ENCODE data around the gene MTA3. TPM values are rescaled to one million over a fixed set of nuclear protein-coding genes. Genes with fewer than 3 reads are reported as not detected.

MTA3 gene
- total and polyA plus RNA-seq, 2 donors (not counting 3 experiments of a cell fraction or from before 2014, with no cell fraction given): 36.3 to 53.3 TPM

DNA sequence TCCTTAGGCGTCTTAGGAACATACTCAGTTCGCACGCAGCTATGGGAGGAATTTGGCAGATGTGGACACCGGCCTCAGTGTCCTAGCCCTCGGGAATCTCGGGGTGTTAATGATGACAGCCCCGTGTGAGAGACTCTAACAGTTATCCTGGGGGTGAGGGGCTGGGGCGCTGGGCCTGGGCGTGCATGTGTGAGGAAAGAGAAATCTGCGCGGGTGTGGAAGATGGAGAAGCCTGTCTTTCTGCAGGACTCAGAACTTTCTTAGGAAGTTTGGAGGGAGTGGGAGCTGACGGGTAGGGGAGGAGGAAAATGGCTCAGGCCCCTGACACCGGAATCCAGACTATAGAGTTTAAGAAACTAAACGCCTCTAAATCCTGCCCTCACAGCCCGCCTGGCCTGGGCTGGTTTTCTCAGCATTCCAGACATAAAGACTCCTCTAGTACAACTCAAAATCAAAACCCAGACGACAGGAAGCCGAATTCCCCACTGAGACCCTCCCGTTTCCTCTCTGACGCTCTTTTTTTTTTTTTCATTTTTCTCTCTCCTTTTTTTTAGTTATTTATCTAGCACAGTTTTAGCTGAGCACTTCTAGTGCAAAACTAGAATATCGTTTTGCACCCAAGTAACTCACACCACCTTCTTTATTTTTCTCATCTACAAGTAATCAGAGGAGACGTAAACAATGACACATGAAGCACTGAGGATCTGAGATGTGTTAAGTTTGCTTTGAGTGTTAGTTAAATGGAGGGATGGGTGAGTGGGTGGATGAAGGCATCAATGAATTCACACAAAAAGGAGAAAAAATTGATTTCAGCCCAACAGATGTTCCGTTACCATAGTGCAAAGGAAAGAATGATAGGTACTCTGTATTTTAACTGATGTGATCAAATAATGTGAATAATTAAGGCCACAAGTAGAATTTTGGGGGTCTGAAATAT lies 225.2 kb downstream of the MTA3 start:
- Histone ChIP-seq H3K9ac (replicated peaks; ENCODE audit: extremely low read depth, insufficient read depth, low read length) (no peak overlapping the region), H3K9me3 (replicated peaks; ENCODE audit: control insufficient read depth, insufficient read depth, low read length) (no peaks in the 10 kb centered on the region), H2AFZ (ENCODE audit: low read depth, low read length) (peak overlapping the region; percentile 83), H3K36me3 (ENCODE audit: control insufficient read depth in 2 of 2, extremely low read depth in 1 of 2, insufficient read depth in 2 of 2, low read length in 2 of 2) (no peaks in the 10 kb centered on the region), H4K20me1 (replicated peaks; ENCODE audit: control insufficient read depth, extremely low read depth, insufficient read depth, low read length) (no peaks in the 10 kb centered on the region), H3K4me1 (ENCODE audit: control insufficient read depth, extremely low read depth, insufficient read depth, low read length) (peaks cover 4% of the 10 kb centered on the region), H3K27ac (ENCODE audit: insufficient read depth, low read depth, low read length) (no peak overlapping the region), H3K79me2 (ENCODE audit: control insufficient read depth, insufficient read depth, low read length) (no peaks in the 10 kb centered on the region), H3K4me2 (ENCODE audit: insufficient read depth, low read length) (peak overlapping the region; percentile 90), H3K27me3 (ENCODE audit: control insufficient read depth in 2 of 2, insufficient read depth in 2 of 2, low read length in 2 of 2) (peaks cover 11 to 12% of the 10 kb centered on the region in 2 experiments), H3K4me3 (replicated peaks in 1 of 3; ENCODE audit: insufficient read depth in 1 of 3, low read depth in 1 of 3, low read length in 3 of 3) (peak overlapping the region in 1 of 3 experiments; percentile 44), H3K9me1 (replicated peaks; ENCODE audit: control insufficient read depth, extremely low read depth, insufficient read depth, low read length) (no peaks in the 10 kb centered on the region)
- POLR2A ChIA-PET: interaction anchor here (0.7 kb wide), 1 partner anchor 15 kb away, joined by 3 read pairs; no protein-coding TSS in a partner anchor
- DNase-seq (ENCODE audit: low read depth, low spot score) (no peak), FAIRE-seq (no peak)
- intact Hi-C loops (cut with micrococcal nuclease) (loop anchor here (1.0 to 2.0 kb wide), 2 partner anchors 15 to 299 kb away; no protein-coding TSS in a partner anchor), dilution Hi-C loops (cut with MboI; ENCODE audit: extremely low pct_ligation_motif_present, low sequenced_read_pairs) (no loop called here)
- TF ChIP-seq FOS (IDR thresholded peaks at IDR 0.05; ENCODE audit: borderline replicate concordance, insufficient read depth, low read length) (no peak), EZH2 (IDR thresholded peaks at IDR 0.05; ENCODE audit: borderline replicate concordance, low read depth, low read length, severe bottlenecking) (peak; percentile 67)
- CTCF ChIA-PET: interaction anchor here (0.6 to 1.9 kb wide), 3 partner anchors 16 to 425 kb away, joined by 3 to 7 read pairs (median 6); no protein-coding TSS in a partner anchor
- no TSS peak for BruUV-seq (replicated peaks)

DNA sequence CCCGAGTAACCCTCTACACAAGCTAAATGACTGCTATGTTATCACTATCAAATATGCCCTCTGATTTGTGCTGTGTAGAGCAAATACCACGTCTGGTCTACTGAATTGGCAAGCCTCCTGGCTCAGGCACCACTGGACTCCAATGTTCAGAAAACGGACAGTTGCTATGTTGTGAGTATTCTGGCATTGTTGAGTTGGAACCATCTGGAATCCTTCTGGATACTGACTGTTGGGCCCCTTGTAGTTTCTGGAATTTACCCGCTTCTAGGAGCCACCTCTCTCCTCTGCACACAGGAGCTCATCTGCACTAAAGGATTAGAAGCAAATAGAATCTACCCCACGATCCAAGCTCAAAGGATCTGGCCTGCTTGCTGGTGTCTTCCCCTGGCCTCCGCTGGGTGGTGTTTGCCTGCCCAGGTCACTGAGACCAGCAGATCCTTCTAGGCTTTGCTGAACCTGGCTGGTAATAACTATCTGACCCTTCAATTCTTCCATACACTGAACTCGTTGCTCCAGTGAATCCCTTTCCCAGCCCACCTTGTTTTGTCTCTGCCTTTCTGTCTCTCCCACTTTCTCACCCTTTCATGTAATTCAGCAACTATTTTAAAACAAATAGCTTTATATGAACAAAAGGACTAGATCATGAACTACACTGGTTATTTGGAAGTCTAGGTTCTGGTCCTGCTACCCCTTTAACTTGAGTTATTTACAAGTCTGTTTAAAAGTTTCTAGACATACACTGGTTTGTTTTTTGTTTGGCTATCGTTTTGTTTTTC lies 226.0 kb downstream of the MTA3 start:
- Histone ChIP-seq H2AFZ (ENCODE audit: low read depth, low read length) (no peak overlapping the region), H3K79me2 (ENCODE audit: control insufficient read depth, insufficient read depth, low read length) (no peaks in the 10 kb centered on the region), H3K4me2 (ENCODE audit: insufficient read depth, low read length) (no peak overlapping the region), H3K36me3 (ENCODE audit: control insufficient read depth in 2 of 2, extremely low read depth in 1 of 2, insufficient read depth in 2 of 2, low read length in 2 of 2) (no peaks in the 10 kb centered on the region), H3K4me3 (replicated peaks in 1 of 3; ENCODE audit: insufficient read depth in 1 of 3, low read depth in 1 of 3, low read length in 3 of 3) (no peak overlapping the region), H3K27me3 (ENCODE audit: control insufficient read depth in 2 of 2, insufficient read depth in 2 of 2, low read length in 2 of 2) (peaks cover 11 to 12% of the 10 kb centered on the region in 2 experiments), H4K20me1 (replicated peaks; ENCODE audit: control insufficient read depth, extremely low read depth, insufficient read depth, low read length) (no peaks in the 10 kb centered on the region), H3K9ac (replicated peaks; ENCODE audit: extremely low read depth, insufficient read depth, low read length) (no peak overlapping the region), H3K27ac (ENCODE audit: insufficient read depth, low read depth, low read length) (no peak overlapping the region), H3K9me3 (replicated peaks; ENCODE audit: control insufficient read depth, insufficient read depth, low read length) (no peaks in the 10 kb centered on the region), H3K4me1 (ENCODE audit: control insufficient read depth, extremely low read depth, insufficient read depth, low read length) (peaks cover 4% of the 10 kb centered on the region), H3K9me1 (replicated peaks; ENCODE audit: control insufficient read depth, extremely low read depth, insufficient read depth, low read length) (no peaks in the 10 kb centered on the region)
- ChIA-PET POLR2A (no interaction called here), CTCF (interaction anchor here (0.6 to 1.9 kb wide), 2 partner anchors 19 to 426 kb away, joined by 3 to 6 read pairs; no protein-coding TSS in a partner anchor)
- intact Hi-C loops (cut with micrococcal nuclease) (loop anchor here (2.0 kb wide), 1 partner anchor 14 kb away; no protein-coding TSS in a partner anchor), dilution Hi-C loops (cut with MboI; ENCODE audit: extremely low pct_ligation_motif_present, low sequenced_read_pairs) (no loop called here)
- DNase-seq (ENCODE audit: low read depth, low spot score) (no peak), FAIRE-seq (peak; percentile 59)
- TF ChIP-seq JUN (IDR thresholded peaks at IDR 0.05; ENCODE audit: borderline replicate concordance, insufficient read depth, insufficient read length, low read depth) (no peak), EZH2 (IDR thresholded peaks at IDR 0.05; ENCODE audit: borderline replicate concordance, low read depth, low read length, severe bottlenecking) (no peak), MAX (IDR thresholded peaks at IDR 0.05; ENCODE audit: insufficient read depth, insufficient read length) (no peak), POLR2AphosphoS5 (IDR thresholded peaks at IDR 0.05; ENCODE audit: insufficient read depth, low read depth, low read length) (no peak), FOS (IDR thresholded peaks at IDR 0.05; ENCODE audit: borderline replicate concordance, insufficient read depth, low read length) (no peak), CTCF (IDR thresholded peaks at IDR 0.05; ENCODE audit: extremely low read depth in 1 of 2, insufficient read depth in 1 of 2, low read depth in 1 of 2, low read length in 2 of 2) (peak in 1 of 2 donors; percentile 7), POLR2A (IDR thresholded peaks at IDR 0.05; ENCODE audit: low read depth, low read length) (no peak), GATA2 (IDR thresholded peaks at IDR 0.05; ENCODE audit: insufficient read depth, insufficient read length, low read depth, low read length) (no peak), MYC (IDR thresholded peaks at IDR 0.05; ENCODE audit: low read depth, low read length) (no peak)
- BruUV-seq (replicated peaks): no TSS peak

All from endothelial cell of umbilical vein (primary cell).